Thyroid gland (tissue), 4 donors: ENCODE results near the gene TFB2M.

Source experiments
- CTCF ChIP-seq, 6 experiments: fragments of 200-600 bp in 3 of 6; fragments of 450-650 bp in 3 of 6; sonication (generic) in 3 of 6; IDR thresholded peaks; one replicate each; pipeline ENCODE4 v1.5.1; 2016 to 2019; ENCODE audit warnings: antibody characterized with exemption in 6 of 6, mild to moderate bottlenecking in 2 of 6, inconsistent platforms in 1 of 6, moderate library complexity in 1 of 6
- POLR2A ChIP-seq, 2 donors: fragments of 450-650 bp; IDR thresholded peaks; one replicate each; pipeline ENCODE4 v1.6.1; 2017; ENCODE audit warnings: antibody characterized with exemption in 2 of 2, mild to moderate bottlenecking in 2 of 2, moderate library complexity in 1 of 2

- no peak for TF ChIP-seq CTCF (IDR thresholded peaks at IDR 0.05)
- TF ChIP-seq POLR2A (IDR thresholded peaks at IDR 0.05): no peak
Measured at GRCh38 chr1:246506367-246506673, 59.7 kb downstream of the TFB2M start.
